SK-N-SH (cell line): ENCODE measurements around the gene DSCAML1. TPM values are rescaled to one million over a fixed set of nuclear protein-coding genes. Genes with fewer than 3 reads are reported as not detected.

Experiments
- CTCF ChIA-PET: fragments of 300-600, 350-600 bp; formaldehyde crosslinking; extraction: SDS; loops from one replicate; lab custom pipeline; 2021; lab: Yijun Ruan, JAX
- POLR2A ChIA-PET: fragments of 350-600 bp; sonication (Branson Sonifier 250); formaldehyde crosslinking; extraction: SDS; loops from one replicate; lab custom pipeline; 2020; ENCODE audit warnings: antibody characterized with exemption, inconsistent platforms; lab: Yijun Ruan, JAX
- DNase-seq: peaks from one replicate; pipeline ENCODE4 v3.0.0; 2012
- H2AFZ ChIP-seq: fragments of 200-600 bp; sonication (generic); 2 replicates; pipeline ENCODE4 v1.8.1; 2016; ENCODE audit warnings: antibody characterized with exemption, mild to moderate bottlenecking, low read depth
- H3F3A ChIP-seq: fragments of 200-600 bp; sonication (generic); replicated peaks from 2 replicates; pipeline ENCODE3; 2016; ENCODE audit warnings: antibody characterized with exemption, mild to moderate bottlenecking; ENCODE audit not compliant: insufficient read depth
- H3K27ac ChIP-seq, 2 experiments: fragments of 200-500 bp in 1 of 2; fragments of 200-600 bp in 1 of 2; sonication (Bioruptor generic) in 1 of 2; sonication (generic), shearing (Covaris generic) in 1 of 2; 2 replicates each; pipeline versions ENCODE4 v1.5.1 to v1.6.1; 2014 to 2016; ENCODE audit warnings: low read depth in 2 of 2, inconsistent platforms in 1 of 2, low read length in 1 of 2, mild to moderate bottlenecking in 1 of 2, mixed read lengths in 1 of 2
- H3K27me3 ChIP-seq: fragments of 200-600 bp; sonication (generic), shearing (Covaris generic); 2 replicates; pipeline ENCODE4 v1.6.1; 2016; ENCODE audit warnings: mixed run types; ENCODE audit not compliant: insufficient read depth
- H3K36me3 ChIP-seq, 2 experiments: fragments of 200-500 bp in 1 of 2; fragments of 200-600 bp in 1 of 2; sonication (Bioruptor generic) in 1 of 2; sonication (generic) in 1 of 2; replicated peaks in 1 of 2; 2 replicates each; pipeline versions ENCODE3 to v1.5.1; 2014 to 2016; ENCODE audit warnings: low read length in 1 of 2, mild to moderate bottlenecking in 1 of 2; ENCODE audit not compliant: insufficient read depth in 2 of 2, control insufficient read depth in 1 of 2
- H3K4me1 ChIP-seq, 2 experiments: fragments of 200-500 bp in 1 of 2; fragments of 200-600 bp in 1 of 2; sonication (Bioruptor generic) in 1 of 2; sonication (generic), shearing (Covaris generic) in 1 of 2; 2 replicates each; pipeline versions ENCODE4 v1.5.1 to v1.6.1; 2014 to 2016; ENCODE audit warnings: low read depth in 1 of 2, low read length in 1 of 2, mixed run types in 1 of 2; ENCODE audit not compliant: insufficient read depth in 2 of 2, control insufficient read depth in 1 of 2
- H3K4me2 ChIP-seq: fragments of 200-600 bp; sonication (generic), shearing (Covaris generic); 2 replicates; pipeline ENCODE4 v1.6.1; 2017; ENCODE audit warnings: mixed run types
- H3K4me3 ChIP-seq, 2 experiments: fragments of 200-500 bp in 1 of 2; fragments of 200-600 bp in 1 of 2; sonication (Bioruptor generic) in 1 of 2; sonication (generic), shearing (Covaris generic) in 1 of 2; 2 replicates each; pipeline versions ENCODE4 v1.5.1 to v1.8.1; 2014 to 2016; ENCODE audit warnings: low read depth in 2 of 2, inconsistent platforms in 1 of 2, low read length in 1 of 2, mild to moderate bottlenecking in 1 of 2, mixed read lengths in 1 of 2, moderate library complexity in 1 of 2
- H3K79me2 ChIP-seq: fragments of 200-600 bp; sonication (generic); 2 replicates; pipeline ENCODE4 v1.8.1; 2017; ENCODE audit warnings: mild to moderate bottlenecking; ENCODE audit not compliant: insufficient read depth
- H3K9ac ChIP-seq: fragments of 200-600 bp; sonication (generic); 2 replicates; pipeline ENCODE4 v1.6.1; 2017; ENCODE audit warnings: mixed run types
- H3K9me2 ChIP-seq: fragments of 200-600 bp; sonication (generic); 2 replicates; pipeline ENCODE4 v1.6.1; 2017; ENCODE audit warnings: mixed run types
- H3K9me3 ChIP-seq: fragments of 200-600 bp; sonication (generic); 2 replicates; pipeline ENCODE4 v1.6.1; 2017; ENCODE audit warnings: mixed run types, mild to moderate bottlenecking, moderate library complexity
- H4K20me1 ChIP-seq: fragments of 200-600 bp; sonication (generic); 2 replicates; pipeline ENCODE4 v1.6.1; 2017; ENCODE audit warnings: mild to moderate bottlenecking, mixed run types; ENCODE audit not compliant: insufficient read depth
- ELF1 ChIP-seq: IDR thresholded peaks from 2 replicates; pipeline ENCODE4 v1.4.0; 2012
- EP300 ChIP-seq, 2 experiments: IDR thresholded peaks; 2 replicates each; pipeline versions ENCODE4 v1.4.0 to v1.6.1; 2012; ENCODE audit warnings: borderline replicate concordance in 1 of 2, low read depth in 1 of 2, low read length in 1 of 2
- EZH2phosphoT487 ChIP-seq: fragments of 200-600 bp; sonication (generic); IDR thresholded peaks from 2 replicates; pipeline ENCODE4 v1.6.1; 2017; ENCODE audit warnings: low read depth, mixed run types, mild to moderate bottlenecking, antibody characterized with exemption, moderate library complexity, borderline replicate concordance
- FOXJ3 ChIP-seq: sonication (generic); formaldehyde crosslinking; IDR thresholded peaks from 2 replicates; pipeline ENCODE4 v1.5.1; 2020; ENCODE audit warnings: mild to moderate bottlenecking, missing genetic modification reagents
- FOXM1 ChIP-seq: IDR thresholded peaks from 2 replicates; pipeline ENCODE4 v1.4.0; 2012; ENCODE audit warnings: low read depth, mild to moderate bottlenecking
- GABPA ChIP-seq: IDR thresholded peaks from 2 replicates; pipeline ENCODE4 v1.4.0; 2012; ENCODE audit warnings: low read depth, mild to moderate bottlenecking
- GATA2 ChIP-seq: sonication (generic); formaldehyde crosslinking; IDR thresholded peaks from 2 replicates; pipeline ENCODE4 v1.5.0; 2020; ENCODE audit warnings: mild to moderate bottlenecking, missing genetic modification reagents
- JUND ChIP-seq: IDR thresholded peaks from 2 replicates; pipeline ENCODE4 v1.4.0; 2012
- MXI1 ChIP-seq: IDR thresholded peaks from 2 replicates; pipeline ENCODE4 v1.6.1; 2012; ENCODE audit warnings: mild to moderate bottlenecking, low read depth, low read length, improper control_type of control experiment
- NFIC ChIP-seq: IDR thresholded peaks from 2 replicates; pipeline ENCODE4 v1.4.0; 2012; ENCODE audit warnings: borderline replicate concordance
- NRF1 ChIP-seq: IDR thresholded peaks from 2 replicates; pipeline ENCODE4 v1.6.1; 2012; ENCODE audit warnings: low read depth, mild to moderate bottlenecking, low read length
- RAD21 ChIP-seq: IDR thresholded peaks from 2 replicates; pipeline ENCODE4 v1.6.1; 2012; ENCODE audit warnings: mild to moderate bottlenecking, low read length
- RCOR1 ChIP-seq: fragments of 150-350 bp; IDR thresholded peaks from 2 replicates; pipeline ENCODE4 v1.6.1; 2017; ENCODE audit warnings: antibody characterized with exemption, low read length
- SIN3A ChIP-seq: IDR thresholded peaks from 2 replicates; pipeline ENCODE4 v1.6.1; 2012; ENCODE audit warnings: low read depth, mild to moderate bottlenecking, low read length, moderate library complexity, borderline replicate concordance
- SMC3 ChIP-seq: IDR thresholded peaks from 2 replicates; pipeline ENCODE4 v1.6.1; 2012; ENCODE audit warnings: low read depth, low read length, improper control_type of control experiment
- TAF1 ChIP-seq: IDR thresholded peaks from 2 replicates; pipeline ENCODE4 v1.6.1; 2012; ENCODE audit warnings: low read depth, mild to moderate bottlenecking, low read length, moderate library complexity, borderline replicate concordance
- TEAD4 ChIP-seq: IDR thresholded peaks from 2 replicates; pipeline ENCODE4 v1.4.0; 2012; ENCODE audit warnings: mild to moderate bottlenecking, borderline replicate concordance; ENCODE audit not compliant: insufficient read depth
- YY1 ChIP-seq: IDR thresholded peaks from 2 replicates; pipeline ENCODE4 v1.4.0; 2012; ENCODE audit warnings: low read depth, mild to moderate bottlenecking
- WGBS: methylation state at CpG from one replicate; pipeline ENCODE4 v1.1.6; 2017; ENCODE audit warnings: low lambda C conversion rate; 5-methylcytosine and 5-hydroxymethylcytosine counted together
- polyA plus RNA-seq, 3 experiments: library from polyadenylated mRNA; depleted of rRNA; stranded (reverse); fragments of >200 nt; gene quantifications; 2 replicates each; pipeline ENCODE4 v1.2.3, GENCODE V29; 2012
- TF ChIP-seq, protein P1 (sequence below): fragments of 200-600 bp; sonication (generic); IDR thresholded peaks from 2 replicates; pipeline ENCODE4 v1.6.1; 2017; ENCODE audit warnings: antibody characterized with exemption, mild to moderate bottlenecking, moderate library complexity
- TF ChIP-seq, protein P2 (sequence below): IDR thresholded peaks from 2 replicates; pipeline ENCODE4; 2012
- TF ChIP-seq, protein P3 (sequence below): IDR thresholded peaks from 2 replicates; pipeline ENCODE4 v1.6.1; 2012; ENCODE audit warnings: mild to moderate bottlenecking, low read depth, low read length, moderate library complexity
- TF ChIP-seq, protein P4 (sequence below): IDR thresholded peaks from 2 replicates; pipeline ENCODE4 v1.4.0; 2012; ENCODE audit warnings: low read depth
- TF ChIP-seq, protein P5 (sequence below): IDR thresholded peaks from 2 replicates; pipeline ENCODE4 v1.4.0; 2012; ENCODE audit warnings: low read depth, borderline replicate concordance

DSCAML1 gene
- polyA plus RNA-seq, 1 of the 3 experiments (the other 2 are of a cell fraction): not detected

DNA sequence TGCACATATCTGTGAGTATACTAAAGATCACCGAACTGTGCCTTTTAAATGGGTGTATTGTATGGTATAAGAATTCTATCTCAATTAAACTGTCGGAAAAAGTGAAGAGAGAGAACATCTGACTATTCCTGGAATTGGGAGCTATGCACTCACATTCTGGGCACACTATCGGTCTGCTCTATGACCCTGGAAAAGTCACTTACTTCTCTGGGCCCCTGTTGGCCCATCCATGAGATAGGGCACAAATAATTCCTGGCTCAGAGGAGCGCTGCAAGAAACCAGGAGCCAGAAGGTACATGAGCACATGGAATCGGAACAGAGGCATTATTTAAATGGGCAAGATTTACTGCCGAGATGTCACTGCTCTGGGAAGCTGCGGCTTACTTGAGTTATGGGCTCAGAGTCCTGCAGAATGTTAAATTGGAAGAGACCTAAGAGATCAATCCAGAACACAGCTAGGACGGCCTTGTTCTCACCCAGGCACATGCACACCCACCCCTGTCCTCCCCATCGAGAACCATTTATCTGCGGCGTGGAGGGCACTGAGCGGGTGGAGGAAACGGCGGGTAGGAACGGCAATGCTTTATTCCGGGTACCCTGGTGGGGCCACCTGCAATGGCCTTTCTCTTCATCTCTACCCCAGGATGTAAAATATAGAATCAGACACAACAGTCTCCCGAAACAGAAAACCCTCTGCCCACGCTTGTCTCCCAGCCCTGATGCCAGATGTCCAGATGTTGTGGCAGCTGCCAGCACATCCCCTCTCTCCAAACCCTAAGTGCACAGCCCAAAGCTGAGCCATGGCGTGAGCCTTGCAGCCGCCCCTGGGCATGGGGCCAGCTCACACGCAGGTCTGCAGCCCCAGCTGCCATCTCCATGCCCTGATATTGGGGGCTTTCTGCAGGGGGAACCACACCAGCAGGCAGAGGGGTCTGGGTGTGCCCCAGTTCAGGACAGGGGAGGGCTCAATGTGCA, 142.4 kb downstream of the DSCAML1 start:
- Histone ChIP-seq H3K36me3 (no peaks in the 10 kb centered on the region), H3K9me2 (no peaks in the 10 kb centered on the region), H3F3A (no peaks in the 10 kb centered on the region), H3K4me2 (no peak overlapping the region), H3K9ac (no peak overlapping the region), H3K9me3 (no peaks in the 10 kb centered on the region), H2AFZ (no peak overlapping the region), H3K4me3 (no peak overlapping the region), H3K27me3 (peaks cover 20% of the 10 kb centered on the region; the same call in 1 of the 2 replicates), H4K20me1 (no peaks in the 10 kb centered on the region), H3K79me2 (no peaks in the 10 kb centered on the region), H3K27ac (peak overlapping the region in 1 of 2 experiments; percentile 66; a peak in 1 of 4 replicates), H3K4me1 (peaks cover 0 to 13% of the 10 kb centered on the region in 2 experiments; a peak in 1 of 4 replicates)
- DNase-seq: peak; percentile 86
- CTCF ChIA-PET: interaction anchor here (1.1 to 1.7 kb wide), 5 partner anchors 153 to 210 kb away, joined by 3 to 6 read pairs (median 3); no protein-coding TSS in a partner anchor
- peak; percentile 29; the same call in 1 of the 2 replicates for TF ChIP-seq MXI1
- no peak for TF ChIP-seq GABPA
- TF ChIP-seq, protein P1, sequence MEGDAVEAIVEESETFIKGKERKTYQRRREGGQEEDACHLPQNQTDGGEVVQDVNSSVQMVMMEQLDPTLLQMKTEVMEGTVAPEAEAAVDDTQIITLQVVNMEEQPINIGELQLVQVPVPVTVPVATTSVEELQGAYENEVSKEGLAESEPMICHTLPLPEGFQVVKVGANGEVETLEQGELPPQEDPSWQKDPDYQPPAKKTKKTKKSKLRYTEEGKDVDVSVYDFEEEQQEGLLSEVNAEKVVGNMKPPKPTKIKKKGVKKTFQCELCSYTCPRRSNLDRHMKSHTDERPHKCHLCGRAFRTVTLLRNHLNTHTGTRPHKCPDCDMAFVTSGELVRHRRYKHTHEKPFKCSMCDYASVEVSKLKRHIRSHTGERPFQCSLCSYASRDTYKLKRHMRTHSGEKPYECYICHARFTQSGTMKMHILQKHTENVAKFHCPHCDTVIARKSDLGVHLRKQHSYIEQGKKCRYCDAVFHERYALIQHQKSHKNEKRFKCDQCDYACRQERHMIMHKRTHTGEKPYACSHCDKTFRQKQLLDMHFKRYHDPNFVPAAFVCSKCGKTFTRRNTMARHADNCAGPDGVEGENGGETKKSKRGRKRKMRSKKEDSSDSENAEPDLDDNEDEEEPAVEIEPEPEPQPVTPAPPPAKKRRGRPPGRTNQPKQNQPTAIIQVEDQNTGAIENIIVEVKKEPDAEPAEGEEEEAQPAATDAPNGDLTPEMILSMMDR: no peak
- no peak for TF ChIP-seq EZH2phosphoT487
- TF ChIP-seq, protein P2, sequence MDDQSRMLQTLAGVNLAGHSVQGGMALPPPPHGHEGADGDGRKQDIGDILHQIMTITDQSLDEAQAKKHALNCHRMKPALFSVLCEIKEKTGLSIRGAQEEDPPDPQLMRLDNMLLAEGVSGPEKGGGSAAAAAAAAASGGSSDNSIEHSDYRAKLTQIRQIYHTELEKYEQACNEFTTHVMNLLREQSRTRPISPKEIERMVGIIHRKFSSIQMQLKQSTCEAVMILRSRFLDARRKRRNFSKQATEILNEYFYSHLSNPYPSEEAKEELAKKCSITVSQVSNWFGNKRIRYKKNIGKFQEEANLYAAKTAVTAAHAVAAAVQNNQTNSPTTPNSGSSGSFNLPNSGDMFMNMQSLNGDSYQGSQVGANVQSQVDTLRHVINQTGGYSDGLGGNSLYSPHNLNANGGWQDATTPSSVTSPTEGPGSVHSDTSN: no peak
- no peak for TF ChIP-seq JUND
- peak; percentile 48 for TF ChIP-seq GATA2 (CRISPR knock-in tag)
- no peak for TF ChIP-seq SMC3
- TF ChIP-seq NFIC: no peak
- TF ChIP-seq, protein P3, sequence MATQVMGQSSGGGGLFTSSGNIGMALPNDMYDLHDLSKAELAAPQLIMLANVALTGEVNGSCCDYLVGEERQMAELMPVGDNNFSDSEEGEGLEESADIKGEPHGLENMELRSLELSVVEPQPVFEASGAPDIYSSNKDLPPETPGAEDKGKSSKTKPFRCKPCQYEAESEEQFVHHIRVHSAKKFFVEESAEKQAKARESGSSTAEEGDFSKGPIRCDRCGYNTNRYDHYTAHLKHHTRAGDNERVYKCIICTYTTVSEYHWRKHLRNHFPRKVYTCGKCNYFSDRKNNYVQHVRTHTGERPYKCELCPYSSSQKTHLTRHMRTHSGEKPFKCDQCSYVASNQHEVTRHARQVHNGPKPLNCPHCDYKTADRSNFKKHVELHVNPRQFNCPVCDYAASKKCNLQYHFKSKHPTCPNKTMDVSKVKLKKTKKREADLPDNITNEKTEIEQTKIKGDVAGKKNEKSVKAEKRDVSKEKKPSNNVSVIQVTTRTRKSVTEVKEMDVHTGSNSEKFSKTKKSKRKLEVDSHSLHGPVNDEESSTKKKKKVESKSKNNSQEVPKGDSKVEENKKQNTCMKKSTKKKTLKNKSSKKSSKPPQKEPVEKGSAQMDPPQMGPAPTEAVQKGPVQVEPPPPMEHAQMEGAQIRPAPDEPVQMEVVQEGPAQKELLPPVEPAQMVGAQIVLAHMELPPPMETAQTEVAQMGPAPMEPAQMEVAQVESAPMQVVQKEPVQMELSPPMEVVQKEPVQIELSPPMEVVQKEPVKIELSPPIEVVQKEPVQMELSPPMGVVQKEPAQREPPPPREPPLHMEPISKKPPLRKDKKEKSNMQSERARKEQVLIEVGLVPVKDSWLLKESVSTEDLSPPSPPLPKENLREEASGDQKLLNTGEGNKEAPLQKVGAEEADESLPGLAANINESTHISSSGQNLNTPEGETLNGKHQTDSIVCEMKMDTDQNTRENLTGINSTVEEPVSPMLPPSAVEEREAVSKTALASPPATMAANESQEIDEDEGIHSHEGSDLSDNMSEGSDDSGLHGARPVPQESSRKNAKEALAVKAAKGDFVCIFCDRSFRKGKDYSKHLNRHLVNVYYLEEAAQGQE: no peak
- TF ChIP-seq ELF1: no peak
- no peak for TF ChIP-seq YY1
- 0 out of 2 replicates have a peak, but pooled peaks have one; percentile 23 for TF ChIP-seq RAD21
- TF ChIP-seq FOXJ3 (CRISPR knock-in tag): peak; percentile 66; the same call in 1 of the 2 replicates
- TF ChIP-seq TEAD4: no peak
- TF ChIP-seq SIN3A: no peak
- TF ChIP-seq, protein P4, sequence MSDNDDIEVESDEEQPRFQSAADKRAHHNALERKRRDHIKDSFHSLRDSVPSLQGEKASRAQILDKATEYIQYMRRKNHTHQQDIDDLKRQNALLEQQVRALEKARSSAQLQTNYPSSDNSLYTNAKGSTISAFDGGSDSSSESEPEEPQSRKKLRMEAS: no peak
- no peak for TF ChIP-seq TAF1
- TF ChIP-seq NRF1: no peak
- no peak for TF ChIP-seq FOXM1
- TF ChIP-seq EP300 (IDR thresholded peaks at IDR 0.05; ENCODE audit: borderline replicate concordance in 1 of 2, low read depth in 1 of 2, low read length in 1 of 2): peak in 1 of 2 experiments; percentile 63; a peak in 2 of 4 replicates
- TF ChIP-seq, protein P5, sequence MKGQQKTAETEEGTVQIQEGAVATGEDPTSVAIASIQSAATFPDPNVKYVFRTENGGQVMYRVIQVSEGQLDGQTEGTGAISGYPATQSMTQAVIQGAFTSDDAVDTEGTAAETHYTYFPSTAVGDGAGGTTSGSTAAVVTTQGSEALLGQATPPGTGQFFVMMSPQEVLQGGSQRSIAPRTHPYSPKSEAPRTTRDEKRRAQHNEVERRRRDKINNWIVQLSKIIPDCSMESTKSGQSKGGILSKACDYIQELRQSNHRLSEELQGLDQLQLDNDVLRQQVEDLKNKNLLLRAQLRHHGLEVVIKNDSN: no peak
- TF ChIP-seq RCOR1: peak; percentile 60
- POLR2A ChIA-PET: interaction anchor here (1.2 kb wide), 1 partner anchor 10 kb away, joined by 4 read pairs; no protein-coding TSS in a partner anchor
- WGBS: 51% methylated on average over 19 of the region's 21 CpGs
